ENCODE results near the gene CRTC2. TPM values are rescaled to one million over a fixed set of nuclear protein-coding genes. Genes with fewer than 3 reads are reported as not detected.
A peak's percentile ranks its signal among the peaks of the same experiment; 100 is the strongest.

Gene CRTC2
- total and polyA plus RNA-seq, 12 donors = 14.6 to 50.5 (median 18.6) TPM

- TF ChIP-seq CTCF (IDR thresholded peaks at IDR 0.05) = no peak
- H3K9me3 ChIP-seq = no peaks in the 10 kb centered on the region
- H3K4me3 ChIP-seq = no peak overlapping the region
- H3K27me3 ChIP-seq = no peaks in the 10 kb centered on the region
- peaks cover 0 to 52% (median 20%) of the 10 kb centered on the region in 9 donors for H3K36me3 ChIP-seq
- intact Hi-C loops (cut with DNase I) = loop anchor here in 2 of 10 donors (10.0 kb wide), 3 partner anchors 189 to 279 kb away; partner anchors contain the start of gene HAX1 (in 1 of the 2)
- peaks cover 4 to 39% (median 29%) of the 10 kb centered on the region in 9 donors for H3K4me1 ChIP-seq
- ATAC-seq = no peak
- no peak for DNase-seq
- no peak overlapping the region for H3K27ac ChIP-seq
- 91 to 96% methylated on average over 11 of the region's 11 CpGs for WGBS, 2 donors
These were observed 37.2 kb upstream of the CRTC2 start for GRCh38 chr1:153995640-153996039.

GRCh38 chr1:153995202-153995601, 36.8 kb upstream of the CRTC2 start:
- DNase-seq = no peak
- WGBS, 2 donors = 70 to 80% methylated on average over 3 of the region's 3 CpGs
- Histone ChIP-seq H3K4me1 (peaks cover 4 to 40% (median 30%) of the 10 kb centered on the region in 9 donors), H3K9me3 (no peaks in the 10 kb centered on the region), H3K27me3 (no peaks in the 10 kb centered on the region), H3K27ac (no peak overlapping the region), H3K4me3 (no peak overlapping the region), H3K36me3 (peaks cover 0 to 52% (median 20%) of the 10 kb centered on the region in 9 donors)
- TF ChIP-seq CTCF (IDR thresholded peaks at IDR 0.05) = no peak
- ATAC-seq = no peak
- intact Hi-C loops (cut with DNase I) = loop anchor here in 2 of 10 donors (10.0 kb wide), 3 partner anchors 190 to 280 kb away; partner anchors contain the start of gene HAX1 (in 1 of the 2)

- Histone ChIP-seq H3K4me1 (peaks cover 4 to 51% (median 34%) of the 10 kb centered on the region in 9 donors), H3K27me3 (no peaks in the 10 kb centered on the region), H3K4me3 (peak overlapping the region; percentile 67 to 90 (median 81)), H3K36me3 (peaks cover 0 to 52% (median 20%) of the 10 kb centered on the region in 9 donors), H3K27ac (peak overlapping the region in 7 of 10 donors; percentile 0 to 98 (median 93)), H3K9me3 (no peaks in the 10 kb centered on the region)
- TF ChIP-seq CTCF (IDR thresholded peaks at IDR 0.05) = no peak
- 89 to 91% methylated on average over 2 of the region's 2 CpGs for WGBS, 2 donors
- intact Hi-C loops (cut with DNase I) = loop anchor here in 3 of 10 donors (5.0 to 10.0 kb wide), 5 partner anchors 185 to 283 kb away; partner anchors contain the start of gene HAX1 (in 2 of the 3)
- DNase-seq (no peak), ATAC-seq (no peak)
These were observed 33.4 kb upstream of the CRTC2 start for GRCh38 chr1:153991806-153992205.

GRCh38 chr1:153991151-153991630, 32.8 kb upstream of the CRTC2 start:
- DNase-seq = no peak
- ATAC-seq = no peak
- no peaks in the 10 kb centered on the region for H3K27me3 ChIP-seq
- TF ChIP-seq CTCF (IDR thresholded peaks at IDR 0.05) = no peak
- H3K9me3 ChIP-seq = no peaks in the 10 kb centered on the region
- H3K4me1 ChIP-seq = peaks cover 4 to 55% (median 39%) of the 10 kb centered on the region in 9 donors
- H3K36me3 ChIP-seq = peaks cover 0 to 49% (median 20%) of the 10 kb centered on the region in 9 donors
- peak overlapping the region; percentile 67 to 90 (median 81) for H3K4me3 ChIP-seq
- 7 to 10% methylated on average over 9 of the region's 9 CpGs for WGBS, 2 donors
- intact Hi-C loops (cut with DNase I) = loop anchor here in 3 of 10 donors (5.0 to 10.0 kb wide), 5 partner anchors 186 to 284 kb away; partner anchors contain the start of gene HAX1 (in 2 of the 3)
- peak overlapping the region; percentile 84 to 98 (median 92) for H3K27ac ChIP-seq
